Fibroblast of skin of abdomen (primary cell): Measurements from ENCODE around the gene SYNDIG1L. TPM values are rescaled to one million over a fixed set of nuclear protein-coding genes. Genes with fewer than 3 reads are reported as not detected.
"Not testable (repeated sequence)": the region's sequence is repeated elsewhere in the genome, so short reads cannot be mapped to it uniquely, and the experiment has no call there.

Source experiments
- DNase-seq: peaks from one replicate; pipeline ENCODE4 v3.0.0-alpha.2; 2013
- polyA plus RNA-seq, 2 experiments: library from polyadenylated mRNA; unstranded; fragments of 120-200 nt; gene quantifications; one replicate each; pipeline ENCODE4 v1.2.1, GENCODE V29; 2013; ENCODE audit not compliant: insufficient read length in 2 of 2

SYNDIG1L gene
- polyA plus RNA-seq (2013, experiment 1 of 2; ENCODE audit: insufficient read length), result not detected
- polyA plus RNA-seq (2013, experiment 2 of 2; ENCODE audit: insufficient read length), result not detected

DNA sequence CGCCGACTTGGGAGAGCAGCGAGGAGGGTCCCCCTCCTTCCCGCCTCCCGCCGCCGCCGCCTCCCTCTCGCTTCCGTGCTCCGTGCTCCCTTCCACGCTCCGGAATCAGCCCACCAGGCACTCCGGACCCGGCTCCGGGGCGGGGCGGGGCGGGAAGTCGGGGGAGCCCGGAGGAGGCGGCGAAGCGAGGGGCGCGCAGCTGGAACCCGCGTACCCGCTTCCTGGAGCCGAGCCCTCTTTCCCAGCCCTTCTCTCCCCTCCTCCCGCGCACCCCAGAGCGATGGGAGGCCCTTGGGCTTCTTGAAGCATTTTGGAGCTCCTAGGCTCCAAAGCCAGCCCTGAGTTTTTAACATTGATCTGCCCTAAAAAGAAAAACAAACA, at the start of gene SYNDIG1L:
Gene SYNDIG1L (minus strand): TSS at position 9 of the 381 bp plus-strand sequence. CDS start 16,466 bp downstream, outside the sequence.
- DNase-seq, result no peak

DNA sequence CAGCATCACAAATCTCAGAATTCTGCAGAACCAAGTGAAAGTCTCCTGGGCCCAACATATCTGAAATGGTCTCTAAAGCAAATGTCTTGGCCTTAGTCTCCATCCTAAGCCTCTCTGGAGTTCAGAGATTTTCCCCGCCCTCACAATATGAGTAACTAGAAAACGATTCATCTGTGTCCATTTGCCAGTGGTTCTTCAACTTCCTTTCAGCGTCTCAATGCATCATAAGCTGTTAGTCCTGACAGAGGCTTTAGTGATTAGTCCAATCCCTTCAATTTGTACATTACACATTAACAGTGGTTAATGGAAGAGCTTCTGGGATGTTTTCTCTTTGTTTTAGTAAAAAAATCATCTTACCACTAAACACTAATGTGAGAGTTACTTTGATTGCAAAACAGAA, 49.7 kb upstream of the SYNDIG1L start:
- peak; percentile 78 for DNase-seq

DNA sequence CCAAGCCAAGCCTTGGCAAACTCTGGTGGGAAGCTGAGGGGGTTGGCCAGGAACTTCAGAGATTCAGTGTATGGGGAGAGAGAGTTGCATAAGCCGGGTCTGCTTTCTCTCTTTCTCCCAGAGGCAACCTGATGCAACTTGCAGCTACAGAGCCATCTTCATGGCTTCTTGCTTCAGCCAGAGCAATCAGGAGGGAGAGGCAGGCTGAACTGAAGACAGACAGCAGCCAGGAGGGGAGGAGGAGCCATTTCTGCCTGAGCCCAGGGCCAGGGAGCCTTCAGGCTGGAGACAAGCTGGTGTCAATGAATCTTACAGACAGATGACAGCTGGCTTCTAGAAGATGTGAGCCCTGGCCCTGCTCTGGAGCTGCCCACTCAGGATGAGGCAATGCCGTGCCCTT, 48.4 kb upstream of the SYNDIG1L start:
- DNase-seq, result peak; percentile 13

DNA sequence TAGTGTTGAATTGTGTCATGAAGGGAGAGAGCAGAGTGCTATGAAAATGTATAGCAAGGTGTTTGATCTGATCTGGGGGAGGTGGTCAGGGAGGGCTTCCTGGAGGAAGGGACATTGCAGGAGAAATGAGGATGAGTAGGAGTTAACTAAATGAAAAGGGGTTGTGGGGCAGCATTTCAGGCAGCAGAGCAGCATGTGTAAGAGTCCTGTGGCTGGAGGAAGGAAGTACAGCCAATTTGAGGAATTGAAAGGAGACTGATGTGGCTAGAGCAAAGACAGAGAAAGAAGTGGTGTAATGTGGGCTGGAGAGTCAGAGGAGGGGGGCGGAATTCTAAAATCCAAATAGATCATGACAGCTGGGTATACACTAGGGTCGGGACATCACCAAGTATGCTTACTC, 46.6 kb upstream of the SYNDIG1L start:
- no peak for DNase-seq

DNA sequence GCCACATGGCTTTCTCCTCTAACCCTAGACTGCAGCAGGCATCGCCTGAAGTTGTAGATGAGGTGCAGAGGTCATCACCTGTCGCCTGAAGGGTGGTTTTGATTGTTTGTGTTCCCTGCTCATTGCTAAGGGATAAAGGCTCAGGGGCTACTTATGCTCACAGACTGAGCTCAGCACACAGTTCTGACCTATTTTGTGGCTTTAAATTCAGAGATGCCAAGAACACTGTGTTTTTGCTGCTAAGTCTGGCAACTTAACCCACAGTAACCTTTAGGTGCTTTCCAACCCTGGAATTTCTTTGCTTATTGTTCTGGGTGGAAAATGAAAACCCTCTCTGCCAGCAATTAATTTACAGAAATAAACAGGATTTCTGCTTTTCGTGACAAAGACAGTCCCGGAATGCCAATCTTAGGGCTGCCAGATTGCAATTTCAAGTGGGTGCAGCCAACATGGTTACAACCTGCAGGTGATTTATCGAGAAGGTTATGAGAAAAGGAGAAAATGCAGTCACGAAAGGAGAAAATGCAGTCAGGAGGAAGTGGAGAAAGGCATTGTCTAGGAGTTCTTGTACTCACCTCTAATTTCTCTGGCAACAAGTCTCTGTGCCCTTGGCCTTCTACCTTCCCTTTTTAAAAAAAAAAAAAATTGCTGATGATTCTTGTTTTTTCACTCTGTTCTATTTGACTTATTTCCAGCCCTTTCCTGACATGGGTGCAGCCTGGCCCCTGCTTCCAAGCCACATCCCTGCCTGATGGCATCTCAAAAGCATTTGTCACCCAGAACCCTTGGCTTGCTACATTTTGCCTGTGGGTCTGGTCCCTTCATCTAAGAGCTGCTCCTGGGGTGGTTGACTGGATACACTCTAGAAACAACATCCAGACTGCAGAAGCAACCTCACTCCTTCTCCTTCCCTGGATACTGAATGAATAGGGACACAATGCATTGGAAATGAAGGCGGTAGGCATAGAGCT, 43.8 kb upstream of the SYNDIG1L start:
- no peak for DNase-seq

DNA sequence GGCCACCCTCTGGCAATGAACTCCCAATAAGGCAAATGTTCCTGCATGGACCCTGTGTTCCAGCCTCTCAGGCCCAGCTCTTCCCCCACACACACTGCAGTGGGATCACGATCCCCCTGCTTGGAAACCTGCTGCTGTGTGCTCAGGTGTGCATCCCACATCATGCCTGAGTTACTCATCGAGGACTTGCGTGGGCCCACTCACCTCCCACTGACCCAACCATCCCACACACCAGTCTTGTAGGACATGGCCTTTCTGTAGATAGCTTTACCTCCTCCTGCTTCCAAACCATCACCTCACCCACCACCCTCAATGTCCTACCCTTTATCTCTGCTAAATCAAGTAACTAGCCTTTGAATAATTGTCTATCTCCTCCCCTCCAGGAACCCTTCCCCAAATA, 42.5 kb upstream of the SYNDIG1L start:
- DNase-seq, result no peak

DNA sequence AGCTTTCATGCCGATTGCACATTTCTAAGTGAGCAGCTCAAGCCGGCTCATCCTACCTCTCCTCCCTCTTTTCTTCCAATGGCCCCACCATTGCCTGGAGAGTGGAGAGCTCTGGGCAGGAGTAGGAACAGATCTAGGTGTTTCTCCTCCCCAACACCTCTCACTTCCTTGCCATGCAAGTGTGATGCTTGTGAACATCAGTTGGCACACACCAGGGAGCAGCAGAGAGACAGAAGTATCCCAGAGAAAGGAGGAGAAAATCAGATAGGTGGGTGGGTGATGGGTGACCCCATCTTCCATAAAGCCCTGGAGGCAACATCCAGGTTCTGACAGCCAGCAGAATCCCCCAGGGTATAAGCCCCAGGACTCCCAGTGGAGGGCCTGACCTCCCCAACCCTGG, 39.3 kb upstream of the SYNDIG1L start:
- DNase-seq, result no peak

DNA sequence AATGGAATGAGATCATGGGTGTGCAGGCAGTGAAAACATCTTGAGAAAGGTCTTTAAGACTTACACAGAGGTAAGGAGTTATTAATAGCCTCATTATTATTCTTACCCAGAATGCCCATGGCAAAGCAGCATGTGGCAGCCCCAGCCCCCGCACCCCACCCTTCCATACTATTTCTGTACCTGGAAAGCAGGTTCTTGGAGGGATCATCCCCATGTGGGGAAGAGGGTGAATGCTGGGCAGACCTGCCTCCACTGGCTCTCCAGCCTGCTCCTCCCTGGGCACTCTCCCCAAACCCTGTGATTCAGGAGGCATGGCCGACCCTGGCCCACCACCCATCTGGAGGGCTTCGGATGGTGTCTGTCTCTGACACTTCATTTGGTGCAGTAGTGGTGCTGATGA, 38.8 kb upstream of the SYNDIG1L start:
- DNase-seq, result no peak

DNA sequence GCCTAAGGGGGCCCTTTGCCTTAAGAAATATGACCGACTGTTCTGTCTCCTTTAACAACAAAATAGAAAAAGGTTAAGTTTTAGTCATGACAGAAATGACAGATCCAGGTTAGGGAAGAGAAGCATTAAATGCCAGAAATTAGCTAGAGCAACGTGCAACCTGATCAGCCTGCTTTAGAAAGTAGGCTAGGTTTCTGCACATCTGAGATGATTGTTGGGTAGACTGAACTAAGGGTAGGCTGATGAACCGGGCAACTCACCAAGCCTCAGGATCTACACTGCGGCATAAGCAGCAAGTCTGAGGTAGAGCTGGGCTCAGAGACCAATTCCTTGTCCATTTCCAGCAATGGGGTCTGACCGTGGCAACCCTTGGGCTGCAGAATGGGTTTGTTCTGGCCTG, 37.7 kb upstream of the SYNDIG1L start:
- DNase-seq, result no peak

DNA sequence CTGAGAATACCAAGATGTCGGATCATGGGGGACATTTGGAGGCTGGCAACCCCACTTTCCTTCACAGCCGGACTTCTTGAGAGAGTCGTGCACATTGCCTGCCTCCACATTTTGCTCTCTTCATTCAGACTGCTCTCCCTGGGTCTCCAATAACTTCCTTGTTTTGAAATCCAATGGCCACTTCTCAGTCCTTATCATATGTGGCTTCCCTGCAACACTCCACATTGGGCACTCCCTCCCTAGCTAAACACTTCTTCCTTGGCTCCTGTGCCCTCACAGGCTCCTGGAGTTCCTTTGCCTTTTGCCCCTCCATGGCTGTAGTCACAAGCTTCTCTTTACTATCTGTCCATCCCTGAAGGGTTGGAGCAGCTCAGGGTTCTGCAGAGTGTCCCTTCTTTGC, 37.0 kb upstream of the SYNDIG1L start:
- no peak for DNase-seq

DNA sequence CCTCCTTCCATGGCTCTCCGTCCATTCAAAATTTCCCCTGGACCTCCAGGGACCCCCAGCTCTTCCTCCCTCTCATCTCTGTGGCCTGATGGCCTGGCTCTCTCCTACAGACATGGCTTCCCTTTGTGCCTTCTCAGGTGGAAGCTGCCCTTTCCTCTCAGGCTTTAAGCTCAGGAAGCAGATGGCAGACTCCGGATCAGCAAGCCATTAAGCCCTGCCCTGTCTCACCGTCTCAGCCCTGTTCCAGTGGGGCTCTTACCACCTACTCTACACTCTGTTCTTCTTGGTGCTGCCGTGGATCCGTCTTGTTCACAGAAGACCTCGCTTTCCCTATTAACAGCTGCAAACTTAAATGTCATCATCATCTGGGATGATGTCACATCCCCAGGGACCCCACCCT, 34.0 kb upstream of the SYNDIG1L start:
- DNase-seq, result no peak

DNA sequence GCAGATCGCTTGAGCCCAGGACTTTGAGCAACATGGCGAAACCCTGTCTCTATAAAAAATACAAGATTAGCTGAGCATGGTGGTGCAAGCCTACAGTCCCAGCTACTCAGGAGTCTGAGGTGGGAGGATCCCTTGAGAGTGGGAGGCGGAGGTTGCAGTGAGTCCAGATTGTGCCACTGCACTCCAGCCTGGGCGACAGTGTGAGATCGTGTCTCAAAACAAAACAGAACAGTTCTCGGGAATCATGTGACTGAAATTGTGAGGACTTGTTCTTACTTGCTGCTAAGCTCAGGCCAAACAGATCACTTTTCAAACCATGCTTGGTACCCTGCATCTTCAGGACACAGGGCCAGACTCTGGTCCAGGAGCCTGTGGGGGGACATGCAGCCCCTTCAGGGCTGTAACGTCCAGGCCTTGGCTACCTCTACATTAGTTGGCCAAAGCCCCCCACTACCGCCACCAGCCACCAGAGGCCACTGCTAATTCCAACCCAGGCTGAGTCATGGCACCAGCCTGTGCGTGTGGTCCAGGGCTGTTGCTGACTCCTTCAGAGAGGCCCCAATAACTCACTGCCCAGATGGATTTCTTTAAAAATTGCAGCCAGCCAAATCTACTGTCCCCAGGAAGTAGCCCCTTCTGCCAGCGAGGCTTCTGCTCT, 33.4 kb upstream of the SYNDIG1L start:
- peak; percentile 58 for DNase-seq

DNA sequence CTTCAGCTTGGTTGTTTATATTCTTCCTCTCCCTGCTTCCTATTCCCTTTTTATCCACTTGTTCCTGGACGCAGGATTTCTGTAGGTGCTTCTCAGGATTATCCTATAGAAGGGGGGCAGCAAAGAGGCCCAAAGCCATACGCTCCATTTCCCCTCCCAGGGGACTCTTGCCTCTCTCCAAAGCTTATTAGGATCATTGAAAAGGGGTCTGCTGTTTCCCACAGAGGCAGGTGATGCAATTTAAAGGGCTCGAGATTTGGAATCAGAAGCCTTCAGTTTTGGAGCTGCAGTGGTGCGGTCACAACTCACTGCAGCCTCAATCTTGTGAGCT, 31.5 kb upstream of the SYNDIG1L start:
- no peak for DNase-seq

DNA sequence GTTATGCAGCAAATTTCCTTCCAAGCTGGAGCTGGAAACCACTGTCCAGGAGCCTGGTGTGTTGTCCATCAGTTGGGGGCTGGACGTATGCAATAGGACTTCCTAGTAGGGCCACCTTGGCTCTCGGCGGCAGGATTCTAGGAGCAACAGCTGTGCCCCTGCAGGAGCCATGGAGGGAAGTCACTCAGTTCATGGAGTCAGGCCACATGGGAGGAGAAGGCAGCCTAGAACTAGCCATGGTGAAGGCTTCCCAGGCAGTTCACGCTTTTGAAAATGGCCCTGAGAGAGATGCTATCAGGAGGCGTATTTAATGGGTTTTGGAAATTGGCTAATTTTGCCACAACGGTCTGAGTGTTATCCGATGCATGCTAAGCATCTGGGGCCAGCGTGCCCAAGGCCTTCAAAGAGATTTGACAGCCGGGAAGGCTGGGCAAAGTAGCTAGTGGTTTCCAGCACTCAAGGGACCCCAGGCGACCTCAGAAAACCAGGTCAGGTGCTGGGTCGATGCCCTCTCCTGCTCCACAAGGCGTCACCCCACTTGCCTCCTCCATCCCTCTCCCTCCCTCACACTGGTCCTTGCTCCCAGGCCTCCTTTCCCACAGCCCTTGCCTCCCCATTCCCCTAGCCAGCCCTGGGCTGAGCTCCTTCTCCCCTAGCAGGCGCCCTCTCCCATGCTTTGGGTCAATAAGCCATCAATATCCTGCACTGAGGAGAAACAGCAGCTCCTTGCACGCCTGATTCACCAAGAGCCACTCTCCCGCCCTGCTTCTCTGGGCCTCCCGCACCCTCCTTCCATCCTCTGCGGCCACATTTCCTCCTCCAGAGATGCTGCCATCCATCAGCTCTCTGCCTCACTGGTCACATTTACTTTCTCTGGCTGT, 30.9 kb upstream of the SYNDIG1L start:
- no peak for DNase-seq

DNA sequence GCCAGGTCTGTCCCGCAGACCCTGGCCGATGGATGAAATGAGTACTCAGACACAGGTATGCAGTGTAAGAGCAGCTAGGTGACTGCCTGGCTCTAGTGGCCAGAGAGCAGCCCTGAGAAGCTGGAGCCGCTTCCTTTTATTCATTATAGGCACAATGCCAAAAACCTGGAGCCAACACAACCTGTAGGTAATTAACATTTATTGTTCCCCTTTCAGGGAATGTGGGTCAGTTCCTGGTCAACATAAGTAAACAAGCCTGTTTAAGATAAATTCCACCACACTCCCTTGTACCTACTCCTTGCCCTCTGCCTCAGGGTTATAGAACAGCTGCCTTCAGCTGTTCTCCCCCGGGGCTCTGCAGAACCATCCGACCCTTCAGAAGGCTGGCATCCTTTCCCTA, 28.4 kb upstream of the SYNDIG1L start:
- DNase-seq, result not testable (repeated sequence)

DNA sequence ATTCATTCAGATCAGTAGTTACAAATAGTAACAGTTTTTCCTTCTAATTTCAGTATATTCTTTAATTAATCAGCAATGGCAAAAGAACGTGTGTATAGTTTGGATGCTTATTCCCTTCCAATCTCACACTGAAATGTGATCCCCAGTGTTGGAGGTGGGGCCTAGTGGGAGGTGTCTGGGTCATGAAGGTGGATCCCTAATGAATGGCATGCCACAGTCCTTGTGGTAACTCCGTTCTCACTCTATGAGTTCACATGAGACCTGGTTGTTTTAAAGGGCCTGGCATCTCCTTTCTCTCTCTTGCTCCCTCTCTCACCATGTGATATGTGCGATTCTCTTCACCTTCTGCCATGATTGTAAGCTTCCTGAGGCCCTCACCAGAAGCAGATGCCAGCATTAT, 18.9 kb upstream of the SYNDIG1L start:
- DNase-seq, result no peak

DNA sequence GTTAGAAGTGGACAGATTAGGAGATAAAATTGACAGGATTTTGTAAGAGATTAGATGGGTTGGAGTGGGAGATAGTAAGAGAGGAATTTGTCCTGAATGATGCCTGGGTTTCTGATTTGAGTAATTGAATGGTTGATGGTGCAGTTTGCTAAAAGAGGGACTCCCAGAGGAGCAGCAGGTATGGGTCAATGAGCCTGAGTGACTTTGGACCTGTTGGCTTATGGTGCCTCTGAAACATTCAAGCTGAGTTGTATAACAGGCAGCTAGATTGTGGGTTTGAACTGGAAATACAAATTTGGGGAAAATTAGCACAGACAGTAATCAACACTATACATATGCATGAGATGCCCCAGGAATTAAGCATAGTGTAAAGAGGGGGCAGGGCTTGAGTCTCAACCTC, 16.7 kb upstream of the SYNDIG1L start:
- no peak for DNase-seq

DNA sequence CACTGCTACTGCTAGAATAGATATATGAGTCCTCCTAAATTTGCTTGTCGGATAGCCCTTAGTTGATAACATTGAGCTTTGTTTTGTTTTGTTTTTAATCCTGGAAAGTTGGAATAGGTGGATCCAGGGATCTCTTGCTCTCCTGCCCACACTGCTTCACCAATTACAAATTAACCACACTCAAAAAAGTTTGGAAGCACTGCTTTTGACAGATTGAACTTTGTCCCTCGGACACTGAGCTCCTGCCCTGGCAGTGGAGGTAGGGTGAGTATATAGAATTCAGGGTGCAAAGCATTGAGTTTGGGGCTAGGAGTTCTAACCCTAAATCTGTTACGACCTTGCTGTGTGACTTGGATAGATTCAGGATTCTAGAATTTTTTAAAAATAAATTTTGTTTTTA, 15.1 kb upstream of the SYNDIG1L start:
- DNase-seq, result no peak

DNA sequence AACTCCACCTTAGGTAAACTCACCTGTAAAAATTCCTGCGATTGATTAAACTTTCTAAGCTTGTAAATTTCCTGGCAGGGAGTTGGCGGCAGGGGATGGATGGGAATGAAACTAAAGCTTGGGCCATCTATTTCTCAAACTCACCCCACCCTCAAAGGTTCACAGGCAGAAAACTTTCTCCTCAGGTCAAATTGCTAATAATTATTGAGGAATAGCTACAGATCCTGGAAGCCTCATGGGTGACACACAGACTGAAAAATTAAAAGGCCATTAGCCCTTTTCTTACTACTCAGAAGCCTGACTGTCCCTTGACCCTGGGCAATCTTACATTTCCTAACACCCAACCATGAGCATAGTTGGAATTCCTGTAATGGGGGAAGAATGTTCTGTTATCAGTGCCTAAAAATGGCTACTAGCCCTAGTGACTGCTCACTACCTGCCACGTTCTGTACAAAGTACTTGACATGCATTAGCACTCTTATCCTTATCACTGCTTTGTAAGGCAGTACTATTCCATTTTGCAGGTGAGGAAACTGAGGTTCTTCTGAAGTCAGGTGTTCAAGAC, 12.4 kb upstream of the SYNDIG1L start:
- DNase-seq, result no peak

DNA sequence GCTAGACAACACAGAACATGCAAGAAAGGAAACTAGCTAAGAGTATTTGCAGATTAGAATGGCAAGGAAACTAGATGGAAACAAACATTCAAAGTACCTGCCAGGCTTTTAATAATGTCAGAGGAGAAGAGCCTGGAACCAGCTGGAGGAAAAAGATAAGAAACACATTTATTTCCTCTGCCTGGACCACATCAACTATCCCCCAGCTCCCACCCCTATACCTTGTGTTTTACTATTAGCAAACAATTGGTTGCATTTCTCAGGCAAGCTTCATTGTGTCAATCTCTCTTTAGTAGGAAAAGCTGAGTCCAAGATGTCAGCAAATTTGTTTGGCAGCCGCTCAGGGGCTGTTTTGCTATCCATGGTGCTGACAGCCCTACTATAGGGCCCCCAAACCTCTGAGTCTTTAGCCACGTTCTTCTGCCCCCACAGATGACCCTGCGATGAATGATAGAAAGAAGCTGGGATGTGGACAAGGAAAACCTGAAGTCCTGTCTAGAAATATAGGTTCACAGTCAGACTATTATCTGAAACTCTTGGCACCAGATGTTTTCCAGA, 11.6 kb upstream of the SYNDIG1L start:
- DNase-seq, result no peak

DNA sequence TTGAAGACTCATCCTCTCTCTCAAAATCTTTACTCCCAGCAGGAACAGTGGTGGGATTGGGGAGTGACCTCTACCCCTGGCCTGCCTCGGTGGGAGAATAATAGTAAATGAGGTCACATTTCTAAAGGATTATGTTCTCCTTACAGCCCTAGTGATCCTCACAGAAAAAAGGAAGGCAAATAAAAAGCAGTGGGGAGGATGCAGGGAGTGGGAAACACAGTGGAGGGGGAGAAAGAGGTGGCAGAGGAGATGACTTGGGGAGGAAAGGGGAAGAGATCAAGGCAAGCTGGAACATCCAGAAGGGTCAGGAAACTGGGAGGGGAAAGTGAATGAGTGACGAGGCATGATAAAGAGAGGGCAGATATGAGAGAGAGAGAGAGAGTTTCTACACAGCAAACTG, 8.3 kb upstream of the SYNDIG1L start:
- DNase-seq, result no peak

DNA sequence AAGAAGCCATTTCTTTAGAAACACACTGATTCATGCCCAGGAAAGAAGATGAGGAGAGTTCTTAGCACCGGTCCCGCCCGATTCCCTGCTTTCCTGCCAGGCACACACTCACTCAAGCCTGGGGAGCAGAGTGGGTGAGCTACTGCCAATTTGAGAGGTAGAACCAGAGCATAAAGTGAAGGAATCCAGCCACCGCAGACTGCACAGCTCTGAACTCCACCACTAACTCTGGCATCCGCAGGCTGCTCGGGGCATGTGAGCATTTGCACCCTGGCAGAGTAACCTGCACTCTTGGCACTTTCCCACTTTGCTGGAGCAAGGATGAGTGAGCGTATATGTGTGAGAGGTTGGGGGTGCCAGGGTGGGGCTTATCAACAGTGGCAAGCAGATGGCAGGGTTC, 4.0 kb upstream of the SYNDIG1L start:
- DNase-seq, result no peak
